Measurements from ENCODE around the gene RAPGEF4.

RAPGEF4 gene

GRCh38 chr2:172944794-172945509 lies 209.3 kb downstream of the RAPGEF4 start:
- no peak for DNase-seq (ENCODE audit: low spot score)
- TF ChIP-seq CTCF (IDR thresholded peaks at IDR 0.05; ENCODE audit: extremely low read depth, insufficient read depth, missing control alignments): no peak
- in situ Hi-C loops (cut with MboI; ENCODE audit: low pct_unique_long_range_greater_than_20kb, low sequenced_read_pairs, unreplicated experiment): no loop called here

- in situ Hi-C loops (cut with MboI; ENCODE audit: low pct_unique_long_range_greater_than_20kb, low sequenced_read_pairs, unreplicated experiment): no loop called here
- no peak for TF ChIP-seq CTCF (IDR thresholded peaks at IDR 0.05; ENCODE audit: extremely low read depth, insufficient read depth, missing control alignments)
These were observed 209.8 kb downstream of the RAPGEF4 start for GRCh38 chr2:172945510-172945850.

GRCh38 chr2:172947461-172948153 lies 212.0 kb downstream of the RAPGEF4 start:
- no peak for DNase-seq (ENCODE audit: low spot score)
- in situ Hi-C loops (cut with MboI; ENCODE audit: low pct_unique_long_range_greater_than_20kb, low sequenced_read_pairs, unreplicated experiment): no loop called here
- no peak for TF ChIP-seq CTCF (IDR thresholded peaks at IDR 0.05; ENCODE audit: extremely low read depth, insufficient read depth, missing control alignments)

More at GRCh38 chr2:172945510-172945850, 209.8 kb downstream of the RAPGEF4 start:
- DNase-seq (ENCODE audit: low spot score): no peak

- no peak for TF ChIP-seq CTCF (IDR thresholded peaks at IDR 0.05; ENCODE audit: extremely low read depth, insufficient read depth, missing control alignments)
These were observed 213.9 kb downstream of the RAPGEF4 start for GRCh38 chr2:172949522-172949921.

GRCh38 chr2:172950565-172950964 lies 214.9 kb downstream of the RAPGEF4 start:
- no peak for TF ChIP-seq CTCF (IDR thresholded peaks at IDR 0.05; ENCODE audit: extremely low read depth, insufficient read depth, missing control alignments)
- in situ Hi-C loops (cut with MboI; ENCODE audit: low pct_unique_long_range_greater_than_20kb, low sequenced_read_pairs, unreplicated experiment): no loop called here
- no peak for DNase-seq (ENCODE audit: low spot score)

More at GRCh38 chr2:172949522-172949921, 213.9 kb downstream of the RAPGEF4 start:
- in situ Hi-C loops (cut with MboI; ENCODE audit: low pct_unique_long_range_greater_than_20kb, low sequenced_read_pairs, unreplicated experiment): no loop called here
- DNase-seq (ENCODE audit: low spot score): no peak

GRCh38 chr2:172951554-172951953 lies 215.9 kb downstream of the RAPGEF4 start:
- in situ Hi-C loops (cut with MboI; ENCODE audit: low pct_unique_long_range_greater_than_20kb, low sequenced_read_pairs, unreplicated experiment): no loop called here
- no peak for DNase-seq (ENCODE audit: low spot score)
- no peak for TF ChIP-seq CTCF (IDR thresholded peaks at IDR 0.05; ENCODE audit: extremely low read depth, insufficient read depth, missing control alignments)
